Measurements from ENCODE around the gene SIK2.

Gene SIK2

GRCh38 chr11:111582163-111582562 lies 20.1 kb upstream of the SIK2 start:
- DNase-seq (ENCODE audit: low read depth) = peak; percentile 62

GRCh38 chr11:111582881-111583280 lies 19.4 kb upstream of the SIK2 start:
- DNase-seq (ENCODE audit: low read depth) = no peak

GRCh38 chr11:111585371-111585770 lies 16.9 kb upstream of the SIK2 start:
- DNase-seq (ENCODE audit: low read depth) = no peak

- DNase-seq (ENCODE audit: low read depth) = no peak
Observed at GRCh38 chr11:111586388-111586831, 15.8 kb upstream of the SIK2 start.

GRCh38 chr11:111589114-111589513 lies 13.1 kb upstream of the SIK2 start:
- DNase-seq (ENCODE audit: low read depth) = no peak

- no peak for DNase-seq (ENCODE audit: low read depth)
Observed at GRCh38 chr11:111589886-111590499, 12.3 kb upstream of the SIK2 start.

GRCh38 chr11:111591187-111591960 lies 10.9 kb upstream of the SIK2 start:
- no peak for DNase-seq (ENCODE audit: low read depth)

- no peak for DNase-seq (ENCODE audit: low read depth)
Observed at GRCh38 chr11:111592491-111592890, 9.8 kb upstream of the SIK2 start.

- DNase-seq (ENCODE audit: low read depth) = no peak
Observed at GRCh38 chr11:111596319-111596718, 5.9 kb upstream of the SIK2 start.

- DNase-seq (ENCODE audit: low read depth) = no peak
Observed at GRCh38 chr11:111598148-111598547, 4.1 kb upstream of the SIK2 start.

GRCh38 chr11:111598559-111598958 lies 3.7 kb upstream of the SIK2 start:
- DNase-seq (ENCODE audit: low read depth) = no peak

GRCh38 chr11:111601636-111601978 lies 642 bp upstream of the SIK2 start:
- DNase-seq (ENCODE audit: low read depth) = no peak

- DNase-seq (ENCODE audit: low read depth) = peak; percentile 37
Observed at GRCh38 chr11:111602865-111603610, 789 bp downstream of the SIK2 start.

GRCh38 chr11:111603611-111604130 lies 1.4 kb downstream of the SIK2 start:
- no peak for DNase-seq (ENCODE audit: low read depth)

GRCh38 chr11:111604392-111605009 lies 2.3 kb downstream of the SIK2 start:
- DNase-seq (ENCODE audit: low read depth) = peak; percentile 38

- no peak for DNase-seq (ENCODE audit: low read depth)
Observed at GRCh38 chr11:111605681-111606080, 3.4 kb downstream of the SIK2 start.

GRCh38 chr11:111606986-111607385 lies 4.7 kb downstream of the SIK2 start:
- no peak for DNase-seq (ENCODE audit: low read depth)

- no peak for DNase-seq (ENCODE audit: low read depth)
Observed at GRCh38 chr11:111607751-111608150, 5.5 kb downstream of the SIK2 start.

- no peak for DNase-seq (ENCODE audit: low read depth)
Observed at GRCh38 chr11:111612224-111612623, 10.0 kb downstream of the SIK2 start.

- no peak for DNase-seq (ENCODE audit: low read depth)
Observed at GRCh38 chr11:111617286-111617685, 15.0 kb downstream of the SIK2 start.

- no peak for DNase-seq (ENCODE audit: low read depth)
Observed at GRCh38 chr11:111620518-111620917, 18.3 kb downstream of the SIK2 start.

GRCh38 chr11:111623527-111624030 lies 21.3 kb downstream of the SIK2 start:
- no peak for DNase-seq (ENCODE audit: low read depth)

Data from CMK (cell line).